Umbilical cord (tissue), 2 donors: Measurements from ENCODE around the gene ZDHHC22. TPM values are rescaled to one million over a fixed set of nuclear protein-coding genes. Genes with fewer than 3 reads are reported as not detected.
"Not testable (repeated sequence)": the region's sequence is repeated elsewhere in the genome, so short reads cannot be mapped to it uniquely, and the experiment has no call there.

Experiments used
- DNase-seq: peaks from one replicate; pipeline ENCODE4 v3.0.0-alpha.2; 2015; ENCODE audit warnings: low spot score
- total RNA-seq: library from RNA; depleted of rRNA; stranded (reverse); fragments of >200 nt; gene quantifications from one replicate; pipeline ENCODE4 v1.2.3, GENCODE V29; 2014; ENCODE audit warnings: low replicate concordance; ENCODE audit not compliant: insufficient read depth

The ZDHHC22 gene, protein sequence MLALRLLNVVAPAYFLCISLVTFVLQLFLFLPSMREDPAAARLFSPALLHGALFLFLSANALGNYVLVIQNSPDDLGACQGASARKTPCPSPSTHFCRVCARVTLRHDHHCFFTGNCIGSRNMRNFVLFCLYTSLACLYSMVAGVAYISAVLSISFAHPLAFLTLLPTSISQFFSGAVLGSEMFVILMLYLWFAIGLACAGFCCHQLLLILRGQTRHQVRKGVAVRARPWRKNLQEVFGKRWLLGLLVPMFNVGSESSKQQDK
- 0.24 TPM for total RNA-seq

DNA sequence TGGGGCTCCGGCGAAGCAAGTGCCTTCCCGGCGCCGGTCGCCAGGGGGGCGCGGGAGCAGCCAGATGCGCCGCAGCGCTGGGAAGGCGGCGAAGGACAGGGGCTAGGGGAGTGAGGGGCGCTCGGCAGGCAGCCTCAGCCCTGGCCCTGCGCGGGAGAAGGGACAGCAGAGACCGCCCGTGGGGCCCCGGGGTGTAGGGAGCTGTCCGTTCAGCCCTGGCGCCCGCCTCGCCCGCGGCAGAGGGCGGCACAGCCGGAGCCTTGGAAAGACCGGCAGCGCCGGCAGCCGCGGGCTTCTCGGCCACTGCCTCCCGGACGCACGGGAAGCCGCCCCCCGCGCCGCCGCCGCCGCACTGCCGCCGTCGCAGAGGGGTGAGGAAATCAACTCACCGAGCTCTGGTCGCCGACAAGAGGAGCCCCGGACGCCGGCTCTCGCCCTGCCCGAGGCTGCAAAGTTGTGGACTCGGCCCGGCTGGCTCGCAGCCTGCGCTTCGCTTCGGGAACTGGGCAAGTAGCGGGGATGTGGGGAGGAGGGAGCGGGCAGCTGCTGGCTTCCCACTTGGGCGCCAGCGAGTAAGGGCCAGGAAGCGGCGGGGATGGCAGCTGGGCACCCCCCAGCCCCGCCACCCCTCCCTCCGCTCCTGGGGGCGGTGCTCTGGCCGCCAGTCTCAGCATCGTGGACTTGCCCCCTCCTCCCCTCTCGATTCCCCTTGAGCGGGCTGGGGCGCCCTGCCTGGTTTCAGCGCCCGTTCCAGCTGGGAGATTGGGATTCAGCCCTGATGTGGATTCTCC is at the start of gene ZDHHC22:
ZDHHC22 (minus strand) TSS at position 578 of the 791 bp plus-strand sequence. CDS start 2,053 bp downstream, outside the sequence.
- no peak for DNase-seq

DNA sequence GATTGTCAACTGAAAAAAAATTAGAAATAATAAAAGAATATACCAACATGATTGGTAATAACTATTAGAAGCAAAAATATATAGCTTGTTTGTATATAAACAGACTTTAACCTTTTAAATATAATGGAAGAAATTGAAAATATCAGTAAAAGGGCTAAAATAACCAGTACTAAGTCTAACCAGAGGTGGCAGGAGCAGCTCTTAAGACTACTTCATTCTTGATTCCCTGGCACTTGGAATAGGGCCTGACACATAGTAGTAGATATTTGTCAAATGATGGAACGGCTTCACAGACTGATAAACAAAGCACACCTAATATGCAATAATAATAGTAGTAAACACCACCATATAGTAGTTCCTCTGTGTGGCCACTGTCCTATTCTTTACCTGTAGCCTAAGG is 49.4 kb upstream of the ZDHHC22 start:
- DNase-seq: no peak

DNA sequence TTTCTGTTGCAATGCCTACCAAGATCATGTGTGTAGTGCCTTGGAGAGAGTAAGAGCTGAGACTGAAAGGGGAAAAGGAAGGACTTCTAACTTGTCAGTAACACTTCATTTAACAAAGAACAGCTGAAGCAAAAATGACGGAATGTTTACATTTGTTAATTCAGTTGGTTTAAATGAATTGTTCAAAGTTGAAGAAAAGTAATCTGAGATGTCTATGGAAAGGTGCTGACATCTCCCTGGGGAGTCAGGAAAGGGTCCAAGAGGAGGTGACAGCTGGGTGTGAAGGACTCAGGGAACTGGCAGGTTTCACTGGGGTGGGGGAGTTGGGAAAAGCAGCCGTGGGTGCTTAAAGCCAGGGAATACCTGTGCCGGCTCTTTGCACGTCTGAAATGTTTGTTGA is 47.9 kb upstream of the ZDHHC22 start:
- DNase-seq: no peak

DNA sequence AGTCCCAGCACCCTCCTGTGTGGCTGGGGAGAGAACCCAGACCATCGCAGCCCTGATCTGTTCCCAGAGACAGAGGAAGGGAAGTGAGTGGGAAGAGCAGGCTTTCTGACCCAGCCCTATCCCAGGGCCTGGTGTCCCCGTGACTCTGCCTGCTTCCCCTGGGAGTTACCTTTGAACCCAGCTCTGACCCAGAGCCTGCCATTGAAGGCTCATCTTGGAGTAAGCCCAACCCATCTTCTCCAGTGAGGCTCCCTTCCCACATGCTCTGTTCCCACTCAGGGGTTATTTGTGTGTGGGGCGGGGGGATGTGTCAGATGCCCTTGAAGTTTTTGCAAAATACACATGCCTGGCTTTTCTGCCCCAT is 46.0 kb upstream of the ZDHHC22 start:
- no peak for DNase-seq

DNA sequence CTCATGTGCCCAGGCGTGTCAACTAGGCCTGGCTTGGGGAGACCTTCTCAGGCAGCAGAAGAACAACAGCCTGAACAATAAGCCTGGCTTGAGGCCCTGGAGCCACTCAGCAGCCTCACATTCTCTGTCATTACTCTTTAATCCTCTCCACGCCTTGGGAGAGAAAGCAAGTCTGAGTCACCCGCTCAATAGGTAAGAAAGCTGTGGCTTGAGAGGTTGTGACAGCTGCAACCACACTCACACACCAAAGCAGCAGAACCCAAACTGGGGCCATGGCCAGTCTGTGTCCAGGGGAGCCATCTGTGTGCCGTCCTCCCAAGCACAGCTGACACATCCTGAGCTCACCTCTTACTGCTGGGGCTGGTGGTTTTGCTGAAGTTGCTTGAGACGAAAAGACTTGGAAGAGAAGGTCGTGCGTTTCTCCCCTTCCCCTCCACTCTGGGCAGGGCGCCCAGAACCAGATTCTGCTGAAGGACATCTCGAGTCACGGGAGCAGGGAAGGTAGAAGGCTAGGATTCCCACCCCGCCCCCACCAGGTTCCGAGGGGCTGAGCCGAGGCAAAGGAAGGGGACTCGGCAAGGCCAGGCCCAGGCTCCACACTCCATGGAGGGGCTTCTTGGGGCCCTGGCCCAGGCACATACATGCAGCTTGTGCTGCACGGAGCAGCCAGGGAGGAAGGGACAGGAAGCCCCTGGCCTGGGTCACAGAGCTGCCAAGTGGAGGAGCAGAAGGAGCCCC is 45.5 kb upstream of the ZDHHC22 start:
- DNase-seq: peak; percentile 23

DNA sequence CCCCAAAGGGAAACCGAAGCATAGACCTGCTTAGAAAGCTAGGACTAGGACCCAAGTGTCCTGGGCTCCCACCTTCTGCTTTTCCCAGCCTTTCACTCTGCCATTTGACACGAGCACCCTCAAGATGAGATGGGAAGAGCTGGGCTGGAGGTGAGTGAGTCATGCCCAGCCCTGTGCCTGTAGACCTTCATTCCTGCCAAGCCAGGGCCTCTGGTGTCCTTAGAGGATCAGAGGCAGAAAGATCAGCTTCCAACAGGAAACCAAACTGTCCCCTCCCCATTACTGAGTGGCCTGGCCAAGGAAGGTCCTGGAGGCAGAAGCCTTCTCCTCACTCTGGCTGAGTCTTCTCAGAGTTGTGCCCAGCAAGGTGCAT is 43.5 kb upstream of the ZDHHC22 start:
- DNase-seq: no peak

DNA sequence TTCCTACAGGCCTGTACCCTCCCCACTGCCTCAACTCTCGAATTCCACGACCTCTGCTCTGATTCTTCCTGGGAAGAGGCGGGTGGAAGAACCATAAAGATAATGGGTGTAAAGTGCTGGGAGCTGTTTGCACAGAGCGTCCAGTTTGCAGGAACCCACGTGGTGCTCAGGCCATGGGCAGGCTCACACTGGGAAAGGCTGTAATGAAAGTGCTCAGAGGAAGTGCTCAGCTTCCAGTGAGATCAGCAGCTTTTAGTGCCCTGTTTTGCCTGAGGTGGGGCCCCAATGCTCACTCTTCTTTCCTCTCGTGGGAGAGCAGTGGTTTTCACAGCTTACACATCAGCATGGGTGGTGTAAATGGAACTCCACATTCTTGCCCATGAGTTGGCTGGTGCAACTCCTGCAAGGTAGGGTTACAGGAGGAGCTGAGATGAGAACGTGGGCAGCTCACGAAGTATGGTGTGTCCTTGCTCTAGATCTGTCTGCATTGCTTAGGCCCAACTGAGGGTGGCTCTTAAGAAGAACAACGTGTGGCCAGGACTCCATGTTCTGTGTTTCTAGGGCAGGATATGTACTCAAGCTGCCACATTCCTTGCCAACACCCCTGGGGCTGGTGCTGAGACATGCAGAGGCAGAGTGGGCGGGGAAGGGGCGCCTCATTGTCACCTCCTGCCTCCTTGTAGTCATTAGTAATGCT is 43.0 kb upstream of the ZDHHC22 start:
- DNase-seq: peak; percentile 52

DNA sequence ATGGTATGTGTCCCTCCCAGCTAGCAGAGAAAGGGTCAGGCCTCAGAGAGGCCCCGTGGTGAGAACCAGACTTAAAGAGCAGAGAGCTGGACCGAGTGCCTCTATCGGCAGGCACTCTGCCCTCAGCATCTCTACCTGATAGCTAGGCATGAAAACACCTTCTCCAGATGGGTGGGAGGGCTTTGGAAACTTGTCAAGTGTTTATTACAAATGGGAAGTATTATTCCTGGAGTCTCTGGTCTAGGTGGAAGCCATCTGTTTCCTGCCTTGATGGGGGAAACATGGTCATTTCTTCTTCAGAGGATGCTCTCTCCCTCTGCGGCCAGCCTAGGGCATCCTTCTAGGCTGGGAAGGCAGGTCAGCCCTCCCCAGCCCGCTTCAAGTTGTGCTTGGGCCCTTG is 42.3 kb upstream of the ZDHHC22 start:
- DNase-seq: no peak

DNA sequence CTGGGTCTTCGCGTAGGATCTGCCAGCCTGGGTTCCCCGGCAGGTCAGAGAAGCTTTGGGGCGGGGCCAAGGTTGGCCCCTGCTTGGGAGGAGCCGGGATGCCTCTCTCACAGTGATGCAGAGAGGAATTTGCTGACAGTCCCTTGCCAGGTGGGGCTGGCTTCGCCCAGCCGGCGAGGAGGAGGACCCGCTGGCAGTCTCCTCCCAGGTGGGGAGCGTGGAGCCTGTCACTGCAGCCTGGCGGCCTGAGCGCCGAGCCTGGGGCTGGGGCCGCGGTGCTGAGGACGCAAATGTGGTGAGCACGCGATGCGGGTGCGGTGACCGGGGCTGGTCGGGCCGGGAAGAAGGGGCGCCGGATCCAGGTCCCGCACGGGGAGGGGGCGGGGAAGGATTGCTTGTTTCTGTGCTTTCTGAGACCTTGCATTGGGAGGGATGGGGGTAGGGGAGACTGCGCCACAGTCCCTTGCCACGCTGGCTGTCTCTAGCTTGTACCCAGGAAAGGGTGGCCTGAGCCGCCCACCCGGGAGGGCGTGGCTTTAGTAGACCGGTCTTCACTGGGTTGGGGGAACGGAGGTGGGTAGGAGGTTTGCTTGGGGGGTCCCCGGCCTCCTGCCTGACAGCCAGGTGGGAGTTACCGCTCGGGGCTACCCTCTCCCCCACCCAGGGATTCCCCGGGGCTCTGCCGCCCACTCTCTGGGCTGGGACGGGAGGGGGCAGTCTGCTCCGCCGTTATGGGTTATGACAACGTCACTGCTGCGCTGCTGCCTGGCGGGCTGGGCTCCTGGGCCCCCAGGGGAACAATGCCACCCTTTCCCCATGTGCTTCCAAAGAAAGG is 40.2 kb upstream of the ZDHHC22 start, which contains the start of gene TMEM63C:
TMEM63C (plus strand) TSS at position 196 of the 835 bp plus-strand sequence. CDS start 37,016 bp downstream, outside the sequence.
- DNase-seq: peak; percentile 90

DNA sequence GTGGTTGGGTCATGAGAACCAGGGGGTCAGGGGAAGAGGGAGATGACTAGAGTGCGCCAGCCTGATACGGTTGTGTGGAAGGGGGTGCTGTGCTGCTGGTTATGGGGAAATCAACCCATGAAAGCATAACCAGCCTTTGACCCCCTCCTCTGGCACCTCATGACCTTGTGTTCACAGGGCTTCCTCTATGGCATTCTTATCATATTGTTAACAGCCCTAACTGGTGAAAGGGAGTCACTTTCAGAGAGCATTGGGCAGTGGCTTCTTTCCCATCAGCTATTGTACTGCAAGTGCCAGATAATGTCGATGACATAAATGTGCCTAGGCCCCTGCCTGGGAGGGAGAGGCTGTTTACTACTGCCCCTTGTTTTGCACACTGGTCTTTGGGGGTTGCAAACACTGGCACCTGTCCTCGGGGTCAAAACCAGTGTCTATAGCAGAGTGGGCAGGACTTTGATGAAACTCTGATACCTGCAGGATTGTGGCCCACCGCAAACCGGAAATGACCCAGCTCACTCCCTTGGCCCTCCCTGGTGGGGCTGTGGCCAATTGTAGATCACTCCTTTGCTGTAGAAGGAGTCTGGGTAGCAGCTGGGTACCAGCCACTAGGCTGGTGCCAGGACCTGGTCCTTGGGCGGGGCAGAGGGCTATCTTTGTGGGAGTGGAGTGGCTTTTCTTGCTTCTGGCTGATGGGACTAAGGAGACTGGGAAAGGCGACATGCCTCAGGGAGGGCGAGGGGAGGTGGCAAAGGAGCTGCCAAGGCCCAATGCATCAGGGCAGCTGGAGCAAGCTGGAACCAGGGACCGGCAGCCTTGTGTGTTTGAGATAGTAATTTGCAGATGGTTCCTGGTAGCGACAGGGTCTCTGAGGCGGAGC is 39.4 kb upstream of the ZDHHC22 start:
- DNase-seq: no peak

DNA sequence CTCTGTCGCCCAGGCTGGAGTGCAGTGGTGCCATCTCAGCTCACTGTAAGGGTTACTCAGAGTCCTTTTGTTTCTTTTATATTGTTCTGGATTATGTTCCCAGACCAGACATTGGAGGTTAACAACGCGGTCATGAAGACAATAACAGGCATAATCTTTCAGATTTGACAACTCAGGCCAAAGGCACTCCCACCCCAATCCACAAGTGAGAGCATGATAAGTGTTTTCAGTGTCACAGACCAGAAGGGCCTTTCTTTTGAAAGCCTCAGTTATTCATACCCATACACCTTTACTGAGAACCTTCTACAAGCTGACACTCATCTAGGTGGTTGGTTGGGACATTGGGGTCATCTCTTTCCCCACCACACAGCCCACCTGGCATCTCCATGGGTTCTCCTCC is 37.1 kb upstream of the ZDHHC22 start:
- DNase-seq: no peak

DNA sequence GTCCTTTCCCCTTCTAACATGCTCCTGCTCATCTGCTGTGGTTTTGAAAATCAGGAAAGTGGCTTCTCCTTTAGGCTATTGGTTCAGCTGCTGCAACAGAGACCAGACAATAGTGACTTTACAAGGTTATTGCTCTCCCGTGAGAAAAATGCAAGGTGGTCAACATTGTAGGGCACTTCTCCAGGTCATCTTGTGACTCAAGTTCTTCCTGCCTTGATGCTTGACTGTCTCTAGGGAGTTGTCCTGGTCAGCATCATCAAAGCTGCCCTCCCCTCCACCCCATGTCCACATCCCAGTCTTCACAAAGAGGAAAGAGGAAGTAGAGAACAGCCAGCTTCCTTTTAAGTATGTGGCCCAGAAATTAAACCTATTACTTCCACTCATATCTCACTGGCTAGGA is 36.1 kb upstream of the ZDHHC22 start:
- no peak for DNase-seq

DNA sequence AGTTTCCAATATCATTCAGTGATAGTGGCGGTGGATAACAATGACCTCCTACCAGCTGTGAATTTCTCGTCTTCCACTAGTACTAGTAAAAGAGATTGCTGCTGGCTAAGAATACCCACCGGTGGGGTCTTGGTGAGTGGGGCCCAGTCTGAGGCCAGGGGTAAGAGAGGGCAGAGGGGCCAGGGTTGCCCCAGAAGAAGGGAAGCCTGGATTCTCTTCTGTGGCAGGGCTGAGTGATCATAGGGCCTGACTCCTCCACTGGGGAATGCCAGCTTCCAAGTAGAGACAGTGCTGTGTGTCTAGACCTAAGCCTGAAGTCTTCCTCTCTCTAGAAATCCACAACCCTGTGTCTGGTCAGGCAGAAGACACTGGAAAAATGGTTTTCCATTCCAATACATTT is 34.3 kb upstream of the ZDHHC22 start:
- DNase-seq: no peak

DNA sequence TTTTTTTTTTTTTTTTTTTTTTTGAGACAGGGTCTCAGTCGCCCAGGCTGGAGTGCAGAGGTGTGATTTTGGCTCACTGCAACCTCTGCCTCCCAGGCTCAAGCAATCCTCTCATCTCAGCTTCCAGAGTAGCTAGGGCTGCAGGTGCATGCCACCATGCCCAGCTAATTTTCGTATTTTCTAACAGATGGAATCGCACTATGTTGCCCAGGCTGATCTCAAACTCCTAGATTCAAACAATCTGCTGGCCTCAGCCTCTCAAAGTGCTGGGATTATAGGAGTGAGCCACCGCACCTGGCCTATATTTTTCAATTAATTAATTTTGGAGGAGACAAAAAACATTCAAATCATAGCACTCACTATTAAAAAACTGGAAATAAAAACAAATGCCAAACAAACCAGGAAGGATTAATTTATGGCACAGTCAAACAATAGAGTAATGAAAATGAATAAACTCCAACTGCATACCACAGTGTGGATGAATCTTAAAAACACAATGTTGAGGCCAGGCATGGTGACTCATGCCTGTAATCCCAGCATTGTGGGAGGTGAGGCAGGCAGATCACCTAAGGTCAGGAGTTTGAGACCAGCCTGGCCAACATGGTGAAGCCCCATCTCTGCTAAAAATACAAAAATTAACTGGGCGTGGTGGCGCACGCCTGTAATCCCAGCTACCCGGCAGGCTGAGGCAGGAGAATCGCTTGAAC is 32.5 kb upstream of the ZDHHC22 start:
- DNase-seq: not testable (repeated sequence)

DNA sequence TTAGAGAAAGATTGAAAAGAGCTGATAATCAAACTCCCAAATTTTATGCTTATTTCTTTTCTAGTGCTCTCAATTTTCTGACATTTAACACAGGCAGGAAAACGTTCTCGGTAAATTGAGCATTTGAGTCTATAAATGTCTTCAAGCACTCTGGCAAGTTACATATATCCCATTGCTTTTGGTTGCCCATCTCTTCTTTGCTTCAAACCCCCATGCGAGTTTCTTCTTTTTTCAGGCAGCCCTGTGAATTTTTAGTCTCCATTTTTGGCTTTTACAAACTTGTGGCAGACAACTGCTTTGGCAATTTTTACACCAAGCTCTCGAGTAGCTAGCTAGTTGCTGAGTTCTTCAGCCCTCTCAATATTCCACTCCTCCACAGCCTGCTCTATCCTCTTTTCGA is 31.3 kb upstream of the ZDHHC22 start:
- no peak for DNase-seq

DNA sequence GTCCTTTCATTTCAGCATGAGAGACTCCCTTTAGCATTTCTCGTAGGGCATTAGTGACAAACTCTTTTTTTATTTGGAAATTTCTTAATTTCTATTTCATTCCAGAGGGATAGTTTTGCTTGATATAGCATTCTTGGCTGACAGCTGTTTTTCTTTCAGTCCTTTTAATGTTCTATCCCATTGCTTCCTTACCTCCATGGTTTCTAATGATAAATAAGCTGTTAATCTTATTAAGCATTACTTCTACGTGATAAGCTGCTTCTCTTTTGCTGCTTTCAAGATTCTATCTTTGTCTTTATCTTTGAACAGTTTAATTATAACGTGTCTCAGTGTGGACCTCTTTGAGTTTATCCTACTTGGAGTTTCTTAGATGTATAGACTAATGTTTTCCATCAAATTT is 28.5 kb upstream of the ZDHHC22 start:
- no peak for DNase-seq

DNA sequence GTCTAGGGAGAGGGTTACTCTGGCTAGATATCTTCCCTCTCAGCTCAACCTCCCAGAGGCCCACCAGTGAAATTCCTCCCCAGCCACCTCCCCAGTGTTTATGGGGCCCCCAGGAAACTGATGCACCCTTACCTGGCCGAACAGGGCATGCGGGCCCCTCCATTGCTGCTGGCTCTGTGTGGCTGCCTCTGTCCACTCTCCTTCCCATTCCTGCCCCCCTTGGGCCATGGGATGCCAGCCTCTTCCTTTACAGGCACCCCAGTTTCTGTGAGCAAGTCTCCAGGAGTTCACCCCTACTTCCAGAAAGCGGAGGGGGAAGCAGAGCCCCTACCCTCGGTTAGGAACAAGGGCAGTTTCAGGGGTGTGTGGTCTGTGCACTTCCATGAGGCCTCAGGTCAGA is 19.4 kb upstream of the ZDHHC22 start:
- no peak for DNase-seq

DNA sequence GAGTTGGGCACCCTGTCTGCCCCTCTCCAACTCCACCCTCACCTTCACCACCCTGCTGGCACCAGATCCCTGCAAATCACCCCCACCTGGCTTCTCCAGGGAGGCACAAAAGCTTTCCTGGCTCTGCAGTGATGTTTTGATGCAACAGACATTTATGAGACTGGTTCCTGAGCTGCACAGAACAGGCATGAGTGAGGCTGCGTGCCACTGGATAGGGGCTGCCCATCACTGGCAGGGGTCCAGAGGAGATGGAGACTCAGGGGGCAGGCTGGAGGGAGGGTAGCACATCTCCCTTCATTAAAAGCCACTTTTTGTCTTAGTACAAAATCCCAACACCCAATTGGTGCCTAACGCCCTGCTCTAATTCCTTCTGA is 17.3 kb upstream of the ZDHHC22 start:
- no peak for DNase-seq

DNA sequence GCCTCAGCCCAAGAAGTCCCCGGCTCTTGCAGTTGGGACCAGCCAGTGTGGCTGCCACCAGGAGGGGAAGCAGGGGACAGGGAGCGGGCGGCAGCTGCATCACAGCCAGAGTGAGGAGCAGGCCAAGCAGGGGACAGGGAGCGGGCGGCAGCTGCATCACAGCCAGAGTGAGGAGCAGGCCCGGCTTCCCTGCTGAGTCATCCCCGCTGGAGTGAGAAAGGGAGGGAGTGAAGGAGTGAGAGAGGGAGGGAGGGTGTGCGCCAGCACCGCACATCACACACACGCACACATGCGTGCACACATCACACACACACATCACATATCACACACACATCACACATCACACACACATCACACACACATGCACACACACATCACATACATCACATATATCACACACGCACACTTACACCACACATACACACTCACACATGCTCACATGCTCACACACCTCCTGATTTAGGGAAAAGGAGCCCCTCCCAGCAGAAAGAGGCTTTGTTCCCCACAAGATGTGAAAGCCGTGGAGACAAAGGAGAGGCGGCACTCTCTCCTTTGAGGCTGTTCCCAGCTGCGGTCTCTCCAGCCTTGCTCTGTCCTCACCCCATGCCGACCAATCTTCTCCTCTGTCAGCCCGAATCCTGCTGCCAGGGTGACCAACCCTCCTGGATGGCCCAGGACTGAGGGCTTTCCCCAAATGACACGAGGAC is 16.7 kb upstream of the ZDHHC22 start:
- DNase-seq: peak; percentile 66
